Loucy (cell line): ENCODE measurements around the gene MRPL32.

Experiments
- EZH2phosphoT487 ChIP-seq: fragments of 200-600 bp; IDR thresholded peaks from 2 replicates; pipeline ENCODE4 v1.6.1; 2018; ENCODE audit warnings: antibody characterized with exemption, mild to moderate bottlenecking, moderate library complexity, borderline replicate concordance
- TF ChIP-seq, protein P1 (sequence below): fragments of 200-600 bp; sonication (generic); conservative IDR thresholded peaks from 2 replicates; pipeline ENCODE4 v1.5.1; 2014; ENCODE audit warnings: mild to moderate bottlenecking, antibody characterized with exemption, low read length

GRCh38 chr7:42886129-42886528, 46.0 kb upstream of the MRPL32 start:
- TF ChIP-seq, protein P1, sequence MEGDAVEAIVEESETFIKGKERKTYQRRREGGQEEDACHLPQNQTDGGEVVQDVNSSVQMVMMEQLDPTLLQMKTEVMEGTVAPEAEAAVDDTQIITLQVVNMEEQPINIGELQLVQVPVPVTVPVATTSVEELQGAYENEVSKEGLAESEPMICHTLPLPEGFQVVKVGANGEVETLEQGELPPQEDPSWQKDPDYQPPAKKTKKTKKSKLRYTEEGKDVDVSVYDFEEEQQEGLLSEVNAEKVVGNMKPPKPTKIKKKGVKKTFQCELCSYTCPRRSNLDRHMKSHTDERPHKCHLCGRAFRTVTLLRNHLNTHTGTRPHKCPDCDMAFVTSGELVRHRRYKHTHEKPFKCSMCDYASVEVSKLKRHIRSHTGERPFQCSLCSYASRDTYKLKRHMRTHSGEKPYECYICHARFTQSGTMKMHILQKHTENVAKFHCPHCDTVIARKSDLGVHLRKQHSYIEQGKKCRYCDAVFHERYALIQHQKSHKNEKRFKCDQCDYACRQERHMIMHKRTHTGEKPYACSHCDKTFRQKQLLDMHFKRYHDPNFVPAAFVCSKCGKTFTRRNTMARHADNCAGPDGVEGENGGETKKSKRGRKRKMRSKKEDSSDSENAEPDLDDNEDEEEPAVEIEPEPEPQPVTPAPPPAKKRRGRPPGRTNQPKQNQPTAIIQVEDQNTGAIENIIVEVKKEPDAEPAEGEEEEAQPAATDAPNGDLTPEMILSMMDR: peak; percentile 60
- no peak for TF ChIP-seq EZH2phosphoT487
